Measurements from ENCODE around the gene ULK4.

GRCh38 chr3:41370307-41370706 is 591.6 kb downstream of the ULK4 start:
- TF ChIP-seq CTCF (IDR thresholded peaks at IDR 0.05): no peak
- TF ChIP-seq POLR2A (IDR thresholded peaks at IDR 0.05): no peak
